ENCODE measurements around the gene NUCKS1.

DNA sequence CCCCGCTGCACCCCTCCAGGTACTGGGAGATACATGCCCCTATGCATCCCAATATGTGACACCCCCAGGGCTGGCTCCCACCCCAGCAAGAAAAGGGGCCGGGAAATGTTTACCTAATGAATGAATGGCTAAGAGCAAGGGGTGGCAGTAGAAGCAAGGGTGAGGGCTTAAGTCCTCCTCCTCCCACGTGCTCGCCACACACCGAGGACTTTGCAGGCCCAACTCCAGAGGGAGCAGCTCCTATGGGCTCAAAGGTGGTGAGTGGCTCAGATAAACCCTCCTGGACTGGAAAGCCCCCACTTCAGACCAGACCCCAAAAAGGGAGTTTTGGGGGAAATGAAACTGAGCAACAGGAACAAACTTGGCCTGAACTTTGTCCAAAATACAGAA, 81.0 kb downstream of the NUCKS1 start:
- TF ChIP-seq NR2C2 (CRISPR knock-in tag; IDR thresholded peaks at IDR 0.05) (no peak), JUN (CRISPR knock-in tag; IDR thresholded peaks at IDR 0.05) (no peak)
- TF ChIP-seq, protein P1, sequence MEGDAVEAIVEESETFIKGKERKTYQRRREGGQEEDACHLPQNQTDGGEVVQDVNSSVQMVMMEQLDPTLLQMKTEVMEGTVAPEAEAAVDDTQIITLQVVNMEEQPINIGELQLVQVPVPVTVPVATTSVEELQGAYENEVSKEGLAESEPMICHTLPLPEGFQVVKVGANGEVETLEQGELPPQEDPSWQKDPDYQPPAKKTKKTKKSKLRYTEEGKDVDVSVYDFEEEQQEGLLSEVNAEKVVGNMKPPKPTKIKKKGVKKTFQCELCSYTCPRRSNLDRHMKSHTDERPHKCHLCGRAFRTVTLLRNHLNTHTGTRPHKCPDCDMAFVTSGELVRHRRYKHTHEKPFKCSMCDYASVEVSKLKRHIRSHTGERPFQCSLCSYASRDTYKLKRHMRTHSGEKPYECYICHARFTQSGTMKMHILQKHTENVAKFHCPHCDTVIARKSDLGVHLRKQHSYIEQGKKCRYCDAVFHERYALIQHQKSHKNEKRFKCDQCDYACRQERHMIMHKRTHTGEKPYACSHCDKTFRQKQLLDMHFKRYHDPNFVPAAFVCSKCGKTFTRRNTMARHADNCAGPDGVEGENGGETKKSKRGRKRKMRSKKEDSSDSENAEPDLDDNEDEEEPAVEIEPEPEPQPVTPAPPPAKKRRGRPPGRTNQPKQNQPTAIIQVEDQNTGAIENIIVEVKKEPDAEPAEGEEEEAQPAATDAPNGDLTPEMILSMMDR (IDR thresholded peaks at IDR 0.05) = no peak
